ENCODE measurements around the gene ZNF710.

The ZNF710 gene

DNA sequence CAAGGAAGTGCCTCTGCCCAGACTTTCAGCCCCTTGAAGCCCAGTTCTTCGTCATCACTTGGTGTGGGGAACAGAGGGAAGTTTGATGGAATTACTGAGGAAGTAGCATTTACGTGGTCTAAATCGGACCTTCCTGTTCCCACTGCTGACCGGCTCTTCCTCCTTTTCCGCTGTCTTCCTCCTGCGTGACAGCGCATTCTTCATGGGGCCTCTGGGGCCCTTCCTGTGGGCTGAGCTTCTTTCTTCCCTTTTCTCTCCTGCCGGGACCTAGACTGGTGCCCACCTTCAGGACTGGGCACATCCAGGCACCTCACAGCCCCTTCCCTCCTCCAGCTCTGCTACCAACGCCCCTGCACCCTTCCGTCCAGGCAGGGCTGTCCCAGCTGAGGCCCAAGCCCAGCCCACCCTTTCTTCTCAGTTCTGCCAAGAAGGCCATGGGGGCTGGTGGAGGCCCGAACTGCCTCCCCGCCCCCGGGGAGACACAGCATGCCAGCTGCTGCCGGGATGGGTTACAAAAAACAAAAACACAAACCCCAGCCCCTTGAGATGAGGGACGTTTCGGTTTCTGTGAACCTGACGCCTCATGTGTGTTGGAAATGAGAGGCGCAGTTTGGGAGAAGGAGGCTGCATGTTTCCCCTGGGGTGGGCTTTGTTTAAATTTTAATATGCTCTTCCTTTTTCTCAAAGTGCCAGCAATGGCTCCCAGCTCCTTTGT lies 19.1 kb downstream of the ZNF710 start:
- Histone ChIP-seq H3K27ac (ENCODE audit: low read length) (no peak overlapping the region; the same call in 1 of the 2 replicates), H3K4me3 (ENCODE audit: low read depth in 1 of 2, low read length in 2 of 2) (no peak overlapping the region), H4K20me1 (ENCODE audit: insufficient read depth, low read length) (peaks cover 45% of the 10 kb centered on the region), H3K79me2 (ENCODE audit: insufficient read depth, low read length) (peaks cover 46% of the 10 kb centered on the region), H3K36me3 (ENCODE audit: insufficient read depth, low read length) (no peaks in the 10 kb centered on the region), H3K27me3 (ENCODE audit: insufficient read depth, low read length, poor library complexity) (no peaks in the 10 kb centered on the region), H3K9me3 (ENCODE audit: insufficient read depth, low read length, severe bottlenecking) (no peaks in the 10 kb centered on the region), H2AFZ (ENCODE audit: low read depth, low read length) (no peak overlapping the region), H3K4me1 (ENCODE audit: insufficient read depth, low read length) (peaks cover 15% of the 10 kb centered on the region), H3K9ac (ENCODE audit: low read depth, low read length) (no peak overlapping the region), H3K4me2 (ENCODE audit: insufficient read depth, low read length) (no peak overlapping the region)
- TF ChIP-seq EZH2 (IDR thresholded peaks at IDR 0.05; ENCODE audit: borderline replicate concordance, low read depth, low read length, severe bottlenecking) = no peak
- TF ChIP-seq, protein P1, sequence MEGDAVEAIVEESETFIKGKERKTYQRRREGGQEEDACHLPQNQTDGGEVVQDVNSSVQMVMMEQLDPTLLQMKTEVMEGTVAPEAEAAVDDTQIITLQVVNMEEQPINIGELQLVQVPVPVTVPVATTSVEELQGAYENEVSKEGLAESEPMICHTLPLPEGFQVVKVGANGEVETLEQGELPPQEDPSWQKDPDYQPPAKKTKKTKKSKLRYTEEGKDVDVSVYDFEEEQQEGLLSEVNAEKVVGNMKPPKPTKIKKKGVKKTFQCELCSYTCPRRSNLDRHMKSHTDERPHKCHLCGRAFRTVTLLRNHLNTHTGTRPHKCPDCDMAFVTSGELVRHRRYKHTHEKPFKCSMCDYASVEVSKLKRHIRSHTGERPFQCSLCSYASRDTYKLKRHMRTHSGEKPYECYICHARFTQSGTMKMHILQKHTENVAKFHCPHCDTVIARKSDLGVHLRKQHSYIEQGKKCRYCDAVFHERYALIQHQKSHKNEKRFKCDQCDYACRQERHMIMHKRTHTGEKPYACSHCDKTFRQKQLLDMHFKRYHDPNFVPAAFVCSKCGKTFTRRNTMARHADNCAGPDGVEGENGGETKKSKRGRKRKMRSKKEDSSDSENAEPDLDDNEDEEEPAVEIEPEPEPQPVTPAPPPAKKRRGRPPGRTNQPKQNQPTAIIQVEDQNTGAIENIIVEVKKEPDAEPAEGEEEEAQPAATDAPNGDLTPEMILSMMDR (IDR thresholded peaks at IDR 0.05; ENCODE audit: borderline replicate concordance, extremely low read depth, low read length, poor library complexity, severe bottlenecking) = no peak
- DNase-seq (no peak), ATAC-seq (ENCODE audit: insufficient read depth, low read depth) (no peak)

DNA sequence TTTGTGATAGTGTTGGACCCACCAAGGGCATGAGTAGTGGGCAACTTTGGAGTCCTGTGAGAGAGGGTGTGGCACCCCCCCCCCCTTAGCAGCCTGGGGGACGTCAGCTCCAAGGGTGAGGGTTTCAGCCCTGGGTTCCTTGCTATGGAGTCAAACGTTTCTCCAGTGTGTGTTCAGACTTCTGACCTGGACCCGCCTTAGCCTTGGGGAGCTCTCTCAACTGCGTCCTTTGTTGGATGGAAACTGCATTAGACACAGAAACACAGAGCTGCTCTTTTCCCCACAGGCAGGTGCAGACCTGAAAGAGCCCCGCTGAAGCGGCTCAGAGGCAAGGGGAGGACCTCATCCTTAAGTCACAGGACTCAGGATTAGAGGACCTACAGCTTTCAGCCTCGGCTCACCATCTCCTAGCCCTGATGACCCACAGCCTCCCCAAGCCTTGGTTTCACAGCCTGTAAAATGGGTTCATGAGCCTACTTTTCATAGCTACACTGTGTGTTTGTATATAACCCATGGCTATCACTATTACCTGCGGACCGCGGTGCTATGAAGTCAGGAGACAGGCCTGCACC lies 19.9 kb downstream of the ZNF710 start:
- ATAC-seq (ENCODE audit: insufficient read depth, low read depth) (no peak), DNase-seq (no peak)
- no peak overlapping the region for H3K9ac ChIP-seq (ENCODE audit: low read depth, low read length)
- H2AFZ ChIP-seq (ENCODE audit: low read depth, low read length) = no peak overlapping the region
- peaks cover 15% of the 10 kb centered on the region for H3K4me1 ChIP-seq (ENCODE audit: insufficient read depth, low read length)
- no peaks in the 10 kb centered on the region for H3K27me3 ChIP-seq (ENCODE audit: insufficient read depth, low read length, poor library complexity)
- no peaks in the 10 kb centered on the region for H3K36me3 ChIP-seq (ENCODE audit: insufficient read depth, low read length)
- TF ChIP-seq, protein P1 (IDR thresholded peaks at IDR 0.05; ENCODE audit: borderline replicate concordance, extremely low read depth, low read length, poor library complexity, severe bottlenecking) = no peak
- TF ChIP-seq EZH2 (IDR thresholded peaks at IDR 0.05; ENCODE audit: borderline replicate concordance, low read depth, low read length, severe bottlenecking) = no peak
- no peaks in the 10 kb centered on the region for H3K9me3 ChIP-seq (ENCODE audit: insufficient read depth, low read length, severe bottlenecking)
- H4K20me1 ChIP-seq (ENCODE audit: insufficient read depth, low read length) = peaks cover 43% of the 10 kb centered on the region
- no peak overlapping the region for H3K27ac ChIP-seq (ENCODE audit: low read length)
- H3K79me2 ChIP-seq (ENCODE audit: insufficient read depth, low read length) = peaks cover 43% of the 10 kb centered on the region
- no peak overlapping the region for H3K4me2 ChIP-seq (ENCODE audit: insufficient read depth, low read length)
- no peak overlapping the region for H3K4me3 ChIP-seq (ENCODE audit: low read depth in 1 of 2, low read length in 2 of 2)

DNA sequence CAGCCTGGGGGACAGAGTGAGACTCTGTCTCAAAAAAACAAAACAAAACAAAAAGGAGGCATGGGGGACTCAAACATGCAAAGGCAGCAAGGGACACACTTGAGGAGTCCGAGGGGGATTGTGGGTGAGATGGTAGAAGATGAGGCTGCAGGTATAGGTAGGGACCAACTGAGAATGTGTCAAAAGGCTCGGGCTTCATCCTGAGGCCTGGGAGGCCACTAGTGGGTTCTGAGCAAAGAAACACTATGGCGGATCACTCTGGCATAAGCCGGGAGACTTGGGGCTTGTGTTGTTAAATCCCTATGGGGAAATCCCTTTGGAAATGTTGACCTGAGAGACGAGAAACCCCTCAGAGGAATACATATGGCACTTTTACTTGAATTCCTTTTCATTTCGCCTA lies 21.2 kb downstream of the ZNF710 start:
- peaks cover 43% of the 10 kb centered on the region for H3K79me2 ChIP-seq (ENCODE audit: insufficient read depth, low read length)
- H3K4me1 ChIP-seq (ENCODE audit: insufficient read depth, low read length) = peaks cover 2% of the 10 kb centered on the region; the same call in 1 of the 2 replicates
- ATAC-seq (ENCODE audit: insufficient read depth, low read depth) = no peak
- H3K27ac ChIP-seq (ENCODE audit: low read length) = no peak overlapping the region
- no peak overlapping the region for H2AFZ ChIP-seq (ENCODE audit: low read depth, low read length)
- H4K20me1 ChIP-seq (ENCODE audit: insufficient read depth, low read length) = peaks cover 36% of the 10 kb centered on the region
- no peak overlapping the region for H3K4me2 ChIP-seq (ENCODE audit: insufficient read depth, low read length)
- no peak overlapping the region for H3K9ac ChIP-seq (ENCODE audit: low read depth, low read length)
- no peak for DNase-seq
- H3K27me3 ChIP-seq (ENCODE audit: insufficient read depth, low read length, poor library complexity) = no peaks in the 10 kb centered on the region
- H3K4me3 ChIP-seq (ENCODE audit: low read depth in 1 of 2, low read length in 2 of 2) = no peak overlapping the region
- no peak for TF ChIP-seq EZH2 (IDR thresholded peaks at IDR 0.05; ENCODE audit: borderline replicate concordance, low read depth, low read length, severe bottlenecking)
- TF ChIP-seq, protein P1 (IDR thresholded peaks at IDR 0.05; ENCODE audit: borderline replicate concordance, extremely low read depth, low read length, poor library complexity, severe bottlenecking) = no peak
- no peaks in the 10 kb centered on the region for H3K9me3 ChIP-seq (ENCODE audit: insufficient read depth, low read length, severe bottlenecking)
- no peaks in the 10 kb centered on the region for H3K36me3 ChIP-seq (ENCODE audit: insufficient read depth, low read length)

All from DND-41 (cell line).